Calu3 (cell line): ENCODE measurements around the gene NSL1. TPM values are rescaled to one million over a fixed set of nuclear protein-coding genes. Genes with fewer than 3 reads are reported as not detected.

Experiments used
- BruUV-seq: library from RNA; stranded (reverse); fragments of 400-500 nt; replicated peaks from 2 replicates; lab custom pipeline; 2021; lab: Mats Ljungman, UMichigan
- CTCF ChIA-PET: fragments of 300-600 bp; sonication (Branson Sonifier 250); formaldehyde crosslinking; loops from one replicate; lab custom pipeline; 2022; ENCODE audit warnings: antibody characterized with exemption; lab: Charles Lee
- DNase-seq: peaks from one replicate; pipeline ENCODE4 v3.0.0; 2022
- H3K27ac Mint-ChIP-seq: one replicate; pipeline ENCODE4 v1.8.0; 2022; ENCODE audit warnings: mixed read lengths; ENCODE audit not compliant: unreplicated experiment
- H3K27me3 Mint-ChIP-seq: one replicate; pipeline ENCODE4 v1.8.0; 2022; ENCODE audit warnings: mixed read lengths; ENCODE audit not compliant: unreplicated experiment
- H3K36me3 Mint-ChIP-seq: one replicate; pipeline ENCODE4 v1.8.0; 2022; ENCODE audit warnings: mild to moderate bottlenecking, moderate library complexity, mixed read lengths; ENCODE audit not compliant: insufficient read depth, unreplicated experiment
- H3K4me1 Mint-ChIP-seq: one replicate; pipeline ENCODE4 v1.8.0; 2022; ENCODE audit warnings: mild to moderate bottlenecking, low read depth, mixed read lengths; ENCODE audit not compliant: unreplicated experiment
- H3K4me3 Mint-ChIP-seq: one replicate; pipeline ENCODE4 v1.8.0; 2022; ENCODE audit warnings: mild to moderate bottlenecking, low read depth, moderate library complexity, mixed read lengths; ENCODE audit not compliant: unreplicated experiment
- H3K9me3 Mint-ChIP-seq: one replicate; pipeline ENCODE4 v1.8.0; 2022; ENCODE audit warnings: low read depth, mixed read lengths; ENCODE audit not compliant: unreplicated experiment
- CTCF ChIP-seq: fragments of 200-600 bp; IDR thresholded peaks from one replicate; pipeline ENCODE4 v1.8.0; 2022; ENCODE audit warnings: antibody characterized with exemption; ENCODE audit not compliant: unreplicated experiment
- intact Hi-C: fragments of 100-400 bp; cut with micrococcal nuclease; formaldehyde crosslinking; loops from one replicate; pipeline ENCODE4 v1.10.0; 2022; ENCODE audit not compliant: unreplicated experiment
- total RNA-seq: library from RNA; stranded (reverse); gene quantifications from 2 replicates; pipeline ENCODE4 v1.2.3, GENCODE V29; 2022

The NSL1 gene
- total RNA-seq, 1 experiment from 2014 or later: 47.2 TPM

GRCh38 chr1:212677573-212677972 lies 114.0 kb downstream of the NSL1 start:
- TF ChIP-seq CTCF: no peak
- H3K27me3 Mint-ChIP-seq: peaks cover 38% of the 10 kb centered on the region
- no peaks in the 10 kb centered on the region for H3K36me3 Mint-ChIP-seq
- DNase-seq: no peak
- H3K4me1 Mint-ChIP-seq: no peaks in the 10 kb centered on the region
- no TSS peak for BruUV-seq
- H3K9me3 Mint-ChIP-seq: no peaks in the 10 kb centered on the region
- intact Hi-C loops: no loop called here
- no peak overlapping the region for H3K4me3 Mint-ChIP-seq
- CTCF ChIA-PET: interaction anchor here (1.0 kb wide), 1 partner anchor 22 kb away, joined by 3 read pairs; the partner anchor contains the start of gene BATF3
- H3K27ac Mint-ChIP-seq: no peak overlapping the region

GRCh38 chr1:212677136-212677535 lies 114.4 kb downstream of the NSL1 start:
- Mint-ChIP-seq H3K27ac (no peak overlapping the region), H3K4me1 (no peaks in the 10 kb centered on the region), H3K27me3 (peaks cover 38% of the 10 kb centered on the region), H3K4me3 (no peak overlapping the region), H3K9me3 (no peaks in the 10 kb centered on the region), H3K36me3 (no peaks in the 10 kb centered on the region)
- CTCF ChIA-PET: interaction anchor here (0.7 to 1.0 kb wide), 2 partner anchors 22 to 83 kb away, joined by 3 read pairs; partner anchors contain the start of gene BATF3
- intact Hi-C loops: no loop called here
- DNase-seq: no peak
- no TSS peak for BruUV-seq
- TF ChIP-seq CTCF: no peak

Other genes with a start within 250 kb of the NSL1 start
- 11.1 and 13.0 TPM in 2 replicates for gene ATF3, start 183.0 kb downstream of the NSL1 start, total RNA-seq
- 0.71 and 0.90 TPM in 2 replicates for gene BATF3, start 91.9 kb downstream of the NSL1 start, total RNA-seq
- gene TATDN3, start 117 bp upstream of the NSL1 start, total RNA-seq: 9.3 and 10.3 TPM in 2 replicates
- gene SPATA45, start 55.9 kb upstream of the NSL1 start, total RNA-seq: 0.80 and 1.1 TPM in 2 replicates
- 26.0 and 27.2 TPM in 2 replicates for gene FLVCR1, start 66.5 kb upstream of the NSL1 start, total RNA-seq
- 4.7 and 5.8 TPM in 2 replicates for gene VASH2, start 158.8 kb upstream of the NSL1 start, total RNA-seq
- gene ANGEL2, start 224.1 kb upstream of the NSL1 start, total RNA-seq: 51.8 and 56.3 TPM in 2 replicates